SK-N-SH (cell line): ENCODE results near the gene RESF1. TPM values are rescaled to one million over a fixed set of nuclear protein-coding genes. Genes with fewer than 3 reads are reported as not detected.

Experiments used
- CTCF ChIA-PET: fragments of 300-600, 350-600 bp; formaldehyde crosslinking; extraction: SDS; loops from one replicate; lab custom pipeline; 2021; lab: Yijun Ruan, JAX
- POLR2A ChIA-PET: fragments of 350-600 bp; sonication (Branson Sonifier 250); formaldehyde crosslinking; extraction: SDS; loops from one replicate; lab custom pipeline; 2020; ENCODE audit warnings: antibody characterized with exemption, inconsistent platforms; lab: Yijun Ruan, JAX
- DNase-seq: peaks from one replicate; pipeline ENCODE4 v3.0.0; 2012
- H2AFZ ChIP-seq: fragments of 200-600 bp; sonication (generic); 2 replicates; pipeline ENCODE4 v1.8.1; 2016; ENCODE audit warnings: antibody characterized with exemption, mild to moderate bottlenecking, low read depth
- H3F3A ChIP-seq: fragments of 200-600 bp; sonication (generic); replicated peaks from 2 replicates; pipeline ENCODE3; 2016; ENCODE audit warnings: antibody characterized with exemption, mild to moderate bottlenecking; ENCODE audit not compliant: insufficient read depth
- H3K27ac ChIP-seq, 2 experiments: fragments of 200-500 bp in 1 of 2; fragments of 200-600 bp in 1 of 2; sonication (Bioruptor generic) in 1 of 2; sonication (generic), shearing (Covaris generic) in 1 of 2; 2 replicates each; pipeline versions ENCODE4 v1.5.1 to v1.6.1; 2014 to 2016; ENCODE audit warnings: low read depth in 2 of 2, inconsistent platforms in 1 of 2, low read length in 1 of 2, mild to moderate bottlenecking in 1 of 2, mixed read lengths in 1 of 2
- H3K27me3 ChIP-seq: fragments of 200-600 bp; sonication (generic), shearing (Covaris generic); 2 replicates; pipeline ENCODE4 v1.6.1; 2016; ENCODE audit warnings: mixed run types; ENCODE audit not compliant: insufficient read depth
- H3K36me3 ChIP-seq, 2 experiments: fragments of 200-500 bp in 1 of 2; fragments of 200-600 bp in 1 of 2; sonication (Bioruptor generic) in 1 of 2; sonication (generic) in 1 of 2; replicated peaks in 1 of 2; 2 replicates each; pipeline versions ENCODE3 to v1.5.1; 2014 to 2016; ENCODE audit warnings: low read length in 1 of 2, mild to moderate bottlenecking in 1 of 2; ENCODE audit not compliant: insufficient read depth in 2 of 2, control insufficient read depth in 1 of 2
- H3K4me1 ChIP-seq, 2 experiments: fragments of 200-500 bp in 1 of 2; fragments of 200-600 bp in 1 of 2; sonication (Bioruptor generic) in 1 of 2; sonication (generic), shearing (Covaris generic) in 1 of 2; 2 replicates each; pipeline versions ENCODE4 v1.5.1 to v1.6.1; 2014 to 2016; ENCODE audit warnings: low read depth in 1 of 2, low read length in 1 of 2, mixed run types in 1 of 2; ENCODE audit not compliant: insufficient read depth in 2 of 2, control insufficient read depth in 1 of 2
- H3K4me2 ChIP-seq: fragments of 200-600 bp; sonication (generic), shearing (Covaris generic); 2 replicates; pipeline ENCODE4 v1.6.1; 2017; ENCODE audit warnings: mixed run types
- H3K4me3 ChIP-seq, 2 experiments: fragments of 200-500 bp in 1 of 2; fragments of 200-600 bp in 1 of 2; sonication (Bioruptor generic) in 1 of 2; sonication (generic), shearing (Covaris generic) in 1 of 2; 2 replicates each; pipeline versions ENCODE4 v1.5.1 to v1.8.1; 2014 to 2016; ENCODE audit warnings: low read depth in 2 of 2, inconsistent platforms in 1 of 2, low read length in 1 of 2, mild to moderate bottlenecking in 1 of 2, mixed read lengths in 1 of 2, moderate library complexity in 1 of 2
- H3K79me2 ChIP-seq: fragments of 200-600 bp; sonication (generic); 2 replicates; pipeline ENCODE4 v1.8.1; 2017; ENCODE audit warnings: mild to moderate bottlenecking; ENCODE audit not compliant: insufficient read depth
- H3K9ac ChIP-seq: fragments of 200-600 bp; sonication (generic); 2 replicates; pipeline ENCODE4 v1.6.1; 2017; ENCODE audit warnings: mixed run types
- H3K9me2 ChIP-seq: fragments of 200-600 bp; sonication (generic); 2 replicates; pipeline ENCODE4 v1.6.1; 2017; ENCODE audit warnings: mixed run types
- H3K9me3 ChIP-seq: fragments of 200-600 bp; sonication (generic); 2 replicates; pipeline ENCODE4 v1.6.1; 2017; ENCODE audit warnings: mixed run types, mild to moderate bottlenecking, moderate library complexity
- H4K20me1 ChIP-seq: fragments of 200-600 bp; sonication (generic); 2 replicates; pipeline ENCODE4 v1.6.1; 2017; ENCODE audit warnings: mild to moderate bottlenecking, mixed run types; ENCODE audit not compliant: insufficient read depth
- EP300 ChIP-seq, 2 experiments: IDR thresholded peaks; 2 replicates each; pipeline versions ENCODE4 v1.4.0 to v1.6.1; 2012; ENCODE audit warnings: borderline replicate concordance in 1 of 2, low read depth in 1 of 2, low read length in 1 of 2
- EZH2phosphoT487 ChIP-seq: fragments of 200-600 bp; sonication (generic); IDR thresholded peaks from 2 replicates; pipeline ENCODE4 v1.6.1; 2017; ENCODE audit warnings: low read depth, mixed run types, mild to moderate bottlenecking, antibody characterized with exemption, moderate library complexity, borderline replicate concordance
- FOSL2 ChIP-seq: IDR thresholded peaks from 2 replicates; pipeline ENCODE4 v1.4.0; 2012; ENCODE audit warnings: low read depth, mild to moderate bottlenecking, moderate library complexity, borderline replicate concordance
- FOXJ3 ChIP-seq: sonication (generic); formaldehyde crosslinking; IDR thresholded peaks from 2 replicates; pipeline ENCODE4 v1.5.1; 2020; ENCODE audit warnings: mild to moderate bottlenecking, missing genetic modification reagents
- MAX ChIP-seq: IDR thresholded peaks from 2 replicates; pipeline ENCODE4 v1.4.0; 2012; ENCODE audit warnings: low read depth
- MEF2A ChIP-seq: IDR thresholded peaks from 2 replicates; pipeline ENCODE4 v1.4.0; 2012; ENCODE audit warnings: low read depth, borderline replicate concordance
- MXI1 ChIP-seq: IDR thresholded peaks from 2 replicates; pipeline ENCODE4 v1.6.1; 2012; ENCODE audit warnings: mild to moderate bottlenecking, low read depth, low read length, improper control_type of control experiment
- RXRA ChIP-seq: IDR thresholded peaks from 2 replicates; pipeline ENCODE4 v1.4.0; 2012; ENCODE audit warnings: low read depth, mild to moderate bottlenecking, borderline replicate concordance
- SMC3 ChIP-seq: IDR thresholded peaks from 2 replicates; pipeline ENCODE4 v1.6.1; 2012; ENCODE audit warnings: low read depth, low read length, improper control_type of control experiment
- TCF12 ChIP-seq: IDR thresholded peaks from 2 replicates; pipeline ENCODE4 v1.4.0; 2012
- ZBTB33 ChIP-seq: IDR thresholded peaks from 2 replicates; pipeline ENCODE4 v1.4.0; 2012; ENCODE audit warnings: low read depth, borderline replicate concordance
- WGBS: methylation state at CpG from one replicate; pipeline ENCODE4 v1.1.6; 2017; ENCODE audit warnings: low lambda C conversion rate; 5-methylcytosine and 5-hydroxymethylcytosine counted together
- polyA plus RNA-seq, 3 experiments: library from polyadenylated mRNA; depleted of rRNA; stranded (reverse); fragments of >200 nt; gene quantifications; 2 replicates each; pipeline ENCODE4 v1.2.3, GENCODE V29; 2012
- TF ChIP-seq, protein P1 (sequence below): IDR thresholded peaks from 2 replicates; pipeline ENCODE4 v1.6.1; 2012; ENCODE audit warnings: mild to moderate bottlenecking, low read depth, low read length, moderate library complexity

The RESF1 gene
- polyA plus RNA-seq, 1 of the 3 experiments (the other 2 are of a cell fraction) = 4.9 TPM

GRCh38 chr12:31950492-31950891 is 8.7 kb upstream of the RESF1 start:
- H3K9ac ChIP-seq = no peak overlapping the region
- no peaks in the 10 kb centered on the region for H3K4me1 ChIP-seq
- H3K9me2 ChIP-seq = no peaks in the 10 kb centered on the region
- no peaks in the 10 kb centered on the region for H3F3A ChIP-seq
- no peak overlapping the region for H3K27ac ChIP-seq
- H3K27me3 ChIP-seq = no peaks in the 10 kb centered on the region
- no peaks in the 10 kb centered on the region for H4K20me1 ChIP-seq
- ChIA-PET CTCF (no interaction called here), POLR2A (no interaction called here)
- TF ChIP-seq FOSL2 (no peak), EP300 (IDR thresholded peaks at IDR 0.05; ENCODE audit: borderline replicate concordance in 1 of 2, low read depth in 1 of 2, low read length in 1 of 2) (no peak), ZBTB33 (no peak), RXRA (no peak), EZH2phosphoT487 (no peak)
- DNase-seq = no peak
- H2AFZ ChIP-seq = no peak overlapping the region
- no peaks in the 10 kb centered on the region; the same call in 1 of the 2 replicates for H3K9me3 ChIP-seq
- no peak overlapping the region for H3K4me2 ChIP-seq
- no peak overlapping the region for H3K4me3 ChIP-seq
- H3K79me2 ChIP-seq = no peaks in the 10 kb centered on the region
- no peaks in the 10 kb centered on the region for H3K36me3 ChIP-seq

DNA sequence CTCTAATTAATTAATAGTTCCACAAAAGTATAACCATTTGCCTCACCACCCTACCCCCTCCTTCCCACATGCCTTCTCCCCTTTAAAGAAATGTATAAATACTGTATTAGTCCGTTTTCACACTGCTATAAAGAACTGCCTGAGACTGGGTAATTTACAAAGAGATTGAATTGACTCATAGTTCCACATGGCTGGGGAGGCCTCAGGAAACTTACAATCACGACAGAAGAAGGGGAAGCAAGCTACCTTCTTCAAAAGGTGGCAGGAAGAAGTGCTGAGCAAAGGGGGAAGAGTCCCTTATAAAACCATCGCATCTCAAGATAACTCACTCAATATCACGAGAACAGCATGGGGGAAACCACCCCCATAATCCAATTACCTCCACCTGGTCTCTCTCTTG is 8.2 kb upstream of the RESF1 start:
- ChIA-PET CTCF (no interaction called here), POLR2A (no interaction called here)
- Histone ChIP-seq H3K79me2 (no peaks in the 10 kb centered on the region), H3K4me1 (no peaks in the 10 kb centered on the region), H3K36me3 (no peaks in the 10 kb centered on the region), H3K9me2 (no peaks in the 10 kb centered on the region), H3K4me3 (no peak overlapping the region), H3K9me3 (no peaks in the 10 kb centered on the region; the same call in 1 of the 2 replicates), H3K9ac (no peak overlapping the region), H2AFZ (no peak overlapping the region), H3K27ac (no peak overlapping the region), H3K27me3 (no peaks in the 10 kb centered on the region), H3K4me2 (no peak overlapping the region), H3F3A (no peaks in the 10 kb centered on the region), H4K20me1 (no peaks in the 10 kb centered on the region)
- no peak for TF ChIP-seq TCF12
- TF ChIP-seq SMC3 = no peak
- no peak for TF ChIP-seq FOSL2
- TF ChIP-seq MEF2A = no peak
- 53% methylated on average over 4 of the region's 4 CpGs for WGBS
- no peak for DNase-seq

GRCh38 chr12:31951939-31952338 is 7.3 kb upstream of the RESF1 start:
- Histone ChIP-seq H3K4me2 (no peak overlapping the region), H3K27ac (no peak overlapping the region), H4K20me1 (no peaks in the 10 kb centered on the region), H3K27me3 (no peaks in the 10 kb centered on the region), H3K4me1 (no peaks in the 10 kb centered on the region), H3F3A (no peaks in the 10 kb centered on the region), H3K9me3 (no peaks in the 10 kb centered on the region; the same call in 1 of the 2 replicates), H3K79me2 (no peaks in the 10 kb centered on the region), H3K9ac (no peak overlapping the region), H3K36me3 (no peaks in the 10 kb centered on the region), H3K4me3 (no peak overlapping the region), H2AFZ (no peak overlapping the region), H3K9me2 (no peaks in the 10 kb centered on the region)
- DNase-seq = no peak
- TF ChIP-seq, protein P1, sequence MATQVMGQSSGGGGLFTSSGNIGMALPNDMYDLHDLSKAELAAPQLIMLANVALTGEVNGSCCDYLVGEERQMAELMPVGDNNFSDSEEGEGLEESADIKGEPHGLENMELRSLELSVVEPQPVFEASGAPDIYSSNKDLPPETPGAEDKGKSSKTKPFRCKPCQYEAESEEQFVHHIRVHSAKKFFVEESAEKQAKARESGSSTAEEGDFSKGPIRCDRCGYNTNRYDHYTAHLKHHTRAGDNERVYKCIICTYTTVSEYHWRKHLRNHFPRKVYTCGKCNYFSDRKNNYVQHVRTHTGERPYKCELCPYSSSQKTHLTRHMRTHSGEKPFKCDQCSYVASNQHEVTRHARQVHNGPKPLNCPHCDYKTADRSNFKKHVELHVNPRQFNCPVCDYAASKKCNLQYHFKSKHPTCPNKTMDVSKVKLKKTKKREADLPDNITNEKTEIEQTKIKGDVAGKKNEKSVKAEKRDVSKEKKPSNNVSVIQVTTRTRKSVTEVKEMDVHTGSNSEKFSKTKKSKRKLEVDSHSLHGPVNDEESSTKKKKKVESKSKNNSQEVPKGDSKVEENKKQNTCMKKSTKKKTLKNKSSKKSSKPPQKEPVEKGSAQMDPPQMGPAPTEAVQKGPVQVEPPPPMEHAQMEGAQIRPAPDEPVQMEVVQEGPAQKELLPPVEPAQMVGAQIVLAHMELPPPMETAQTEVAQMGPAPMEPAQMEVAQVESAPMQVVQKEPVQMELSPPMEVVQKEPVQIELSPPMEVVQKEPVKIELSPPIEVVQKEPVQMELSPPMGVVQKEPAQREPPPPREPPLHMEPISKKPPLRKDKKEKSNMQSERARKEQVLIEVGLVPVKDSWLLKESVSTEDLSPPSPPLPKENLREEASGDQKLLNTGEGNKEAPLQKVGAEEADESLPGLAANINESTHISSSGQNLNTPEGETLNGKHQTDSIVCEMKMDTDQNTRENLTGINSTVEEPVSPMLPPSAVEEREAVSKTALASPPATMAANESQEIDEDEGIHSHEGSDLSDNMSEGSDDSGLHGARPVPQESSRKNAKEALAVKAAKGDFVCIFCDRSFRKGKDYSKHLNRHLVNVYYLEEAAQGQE = no peak
- TF ChIP-seq MXI1 (no peak), FOXJ3 (CRISPR knock-in tag) (no peak), MAX (no peak)
- WGBS = 91% methylated on average over 2 of the region's 2 CpGs
- ChIA-PET CTCF (no interaction called here), POLR2A (no interaction called here)
